Gastroesophageal sphincter (tissue), 4 donors: ENCODE data around the gene CORIN. TPM values are rescaled to one million over a fixed set of nuclear protein-coding genes. Genes with fewer than 3 reads are reported as not detected.

Source experiments
- ATAC-seq: fragments of 150-250 bp; one replicate; pipeline ENCODE4 v1.9.1; 2016; ENCODE audit warnings: mild to moderate bottlenecking, moderate library complexity
- H3K27ac ChIP-seq, 4 donors: fragments of 200-600 bp; sonication (generic) in 3 of 4; 1 replicate in 3 of 4; 2 replicates in 1 of 4; pipeline ENCODE4 v1.5.1; 2016 to 2019
- H3K27me3 ChIP-seq: fragments of 200-600 bp; sonication (generic); one replicate; pipeline ENCODE4 v1.5.1; 2019
- H3K36me3 ChIP-seq, 2 donors: fragments of 200-600 bp; sonication (generic); one replicate each; pipeline ENCODE4 v1.5.1; 2019; ENCODE audit warnings: control low read depth in 1 of 2
- H3K4me1 ChIP-seq, 3 donors: fragments of 200-600 bp; sonication (generic); 1 replicate in 2 of 3; 2 replicates in 1 of 3; pipeline ENCODE4 v1.5.1; 2016 to 2019; ENCODE audit warnings: control low read depth in 2 of 3
- H3K4me3 ChIP-seq, 2 donors: fragments of 200-600 bp; sonication (generic); one replicate each; pipeline ENCODE4 v1.5.1; 2019; ENCODE audit warnings: mild to moderate bottlenecking in 1 of 2, moderate library complexity in 1 of 2
- H3K9me3 ChIP-seq, 3 donors: fragments of 200-600 bp; sonication (generic); one replicate each; pipeline ENCODE4 v1.5.1; 2017 to 2019; ENCODE audit warnings: control low read depth in 2 of 3
- CTCF ChIP-seq, 4 experiments: fragments of 200-600 bp in 2 of 4; fragments of 450-650 bp in 2 of 4; sonication (generic) in 1 of 4; IDR thresholded peaks; one replicate each; pipeline ENCODE4 v1.5.1; 2017 to 2019; ENCODE audit warnings: antibody characterized with exemption in 4 of 4, mild to moderate bottlenecking in 2 of 4, moderate library complexity in 2 of 4
- EP300 ChIP-seq: sonication (generic); formaldehyde crosslinking; IDR thresholded peaks from one replicate; pipeline ENCODE4 v1.6.1; 2017; ENCODE audit warnings: antibody characterized with exemption, mild to moderate bottlenecking
- POLR2A ChIP-seq, 2 donors: fragments of 450-650 bp; IDR thresholded peaks; one replicate each; pipeline ENCODE4 v1.6.1; 2017; ENCODE audit warnings: antibody characterized with exemption in 2 of 2, mild to moderate bottlenecking in 2 of 2, moderate library complexity in 1 of 2
- POLR2AphosphoS5 ChIP-seq: sonication (generic); formaldehyde crosslinking; IDR thresholded peaks from one replicate; pipeline ENCODE4 v1.6.1; 2017; ENCODE audit warnings: antibody characterized with exemption
- WGBS, 2 donors: methylation state at CpG; one replicate each; pipeline ENCODE4 v1.1.5; 2018; ENCODE audit warnings: low coverage in 1 of 2; 5-methylcytosine and 5-hydroxymethylcytosine counted together
- total RNA-seq, 4 donors: library from RNA; depleted of rRNA; stranded (reverse); fragments of >200 nt; gene quantifications; one replicate each; pipeline ENCODE4 v1.1.0, GENCODE V29; 2016

The CORIN gene
- total RNA-seq, 4 donors from 2014 or later, result 0.47 to 3.3 (median 2.2) TPM

GRCh38 chr4:47643845-47644244 is 194.0 kb downstream of the CORIN start:
- H3K27me3 ChIP-seq, result no peaks in the 10 kb centered on the region
- TF ChIP-seq EP300 (no peak), POLR2A (IDR thresholded peaks at IDR 0.05) (no peak), CTCF (IDR thresholded peaks at IDR 0.05) (no peak), POLR2AphosphoS5 (no peak)
- H3K4me3 ChIP-seq, result no peak overlapping the region
- no peaks in the 10 kb centered on the region for H3K36me3 ChIP-seq
- H3K9me3 ChIP-seq, result no peaks in the 10 kb centered on the region
- no peaks in the 10 kb centered on the region for H3K4me1 ChIP-seq
- no peak for ATAC-seq
- 76% methylated on average over 6 of the region's 6 CpGs; no CpG with 5 or more reads in 1 of the 2 donors for WGBS, 2 donors
- no peak overlapping the region for H3K27ac ChIP-seq

- Histone ChIP-seq H3K9me3 (no peaks in the 10 kb centered on the region), H3K27me3 (no peaks in the 10 kb centered on the region), H3K4me3 (no peak overlapping the region), H3K27ac (no peak overlapping the region), H3K4me1 (no peaks in the 10 kb centered on the region), H3K36me3 (no peaks in the 10 kb centered on the region)
- ATAC-seq, result no peak
- 54 to 56% methylated on average over 7 of the region's 7 CpGs for WGBS, 2 donors
- TF ChIP-seq POLR2AphosphoS5 (no peak), POLR2A (IDR thresholded peaks at IDR 0.05) (no peak)
Observed at GRCh38 chr4:47642985-47643760, 194.7 kb downstream of the CORIN start.

- Histone ChIP-seq H3K4me3 (no peak overlapping the region), H3K27ac (no peak overlapping the region)
- 87 to 88% methylated on average over 6 of the region's 6 CpGs for WGBS, 2 donors
Observed at GRCh38 chr4:47642191-47642830, 195.6 kb downstream of the CORIN start.

GRCh38 chr4:47641755-47642154 is 196.1 kb downstream of the CORIN start:
- Histone ChIP-seq H3K27ac (no peak overlapping the region), H3K9me3 (peaks cover 0 to 5% (median 0%) of the 10 kb centered on the region in 3 donors), H3K4me3 (no peak overlapping the region), H3K36me3 (no peaks in the 10 kb centered on the region), H3K27me3 (no peaks in the 10 kb centered on the region), H3K4me1 (no peaks in the 10 kb centered on the region)
- ATAC-seq, result no peak
- 60 to 85% methylated on average over 1 of the region's 1 CpG for WGBS, 2 donors
- no peak for TF ChIP-seq EP300

More at GRCh38 chr4:47642191-47642830, 195.6 kb downstream of the CORIN start:
- no peaks in the 10 kb centered on the region for H3K27me3 ChIP-seq
- no peaks in the 10 kb centered on the region for H3K4me1 ChIP-seq
- TF ChIP-seq CTCF (IDR thresholded peaks at IDR 0.05), result no peak
- no peak for TF ChIP-seq POLR2A (IDR thresholded peaks at IDR 0.05)
- no peak for ATAC-seq
- H3K9me3 ChIP-seq, result peaks cover 0 to 2% (median 0%) of the 10 kb centered on the region in 3 donors
- no peaks in the 10 kb centered on the region for H3K36me3 ChIP-seq

GRCh38 chr4:47640911-47641310 is 197.0 kb downstream of the CORIN start:
- no peak for ATAC-seq
- TF ChIP-seq POLR2A (IDR thresholded peaks at IDR 0.05) (no peak), POLR2AphosphoS5 (no peak), EP300 (no peak), CTCF (IDR thresholded peaks at IDR 0.05) (no peak)
- Histone ChIP-seq H3K36me3 (no peaks in the 10 kb centered on the region), H3K4me3 (no peak overlapping the region), H3K9me3 (peaks cover 0 to 5% (median 0%) of the 10 kb centered on the region in 3 donors), H3K4me1 (no peaks in the 10 kb centered on the region), H3K27me3 (no peaks in the 10 kb centered on the region), H3K27ac (no peak overlapping the region)

GRCh38 chr4:47639531-47639930 is 198.3 kb downstream of the CORIN start:
- H3K4me3 ChIP-seq, result no peak overlapping the region
- 89 to 90% methylated on average over 1 to 2 of the region's 3 CpGs for WGBS, 2 donors
- H3K36me3 ChIP-seq, result no peaks in the 10 kb centered on the region
- H3K9me3 ChIP-seq, result peaks cover 0 to 5% (median 0%) of the 10 kb centered on the region in 3 donors
- no peaks in the 10 kb centered on the region for H3K27me3 ChIP-seq
- TF ChIP-seq CTCF (IDR thresholded peaks at IDR 0.05) (no peak), EP300 (no peak), POLR2A (IDR thresholded peaks at IDR 0.05) (no peak), POLR2AphosphoS5 (no peak)
- H3K27ac ChIP-seq, result no peak overlapping the region
- no peak for ATAC-seq
- H3K4me1 ChIP-seq, result no peaks in the 10 kb centered on the region
